HG03520 (cell line): ENCODE results near the gene HERPUD2.

Experiments used
- ATAC-seq: cut with Tn5 transposase; IDR thresholded peaks from one replicate; pipeline ENCODE4 v1.9.1; 2021; ENCODE audit warnings: mild to moderate bottlenecking, moderate library complexity; ENCODE audit not compliant: unreplicated experiment

HERPUD2 gene

GRCh38 chr7:35694784-35695472, at the start of gene HERPUD2:
Gene HERPUD2 (minus strand): TSS chr7:35695135. CDS start chr7:35694330, 805 bp downstream.
- ATAC-seq, result peak; percentile 85

- ATAC-seq, result no peak
These were observed 44.0 kb upstream of the HERPUD2 start for GRCh38 chr7:35738889-35739288.

GRCh38 chr7:35736725-35737124, 41.8 kb upstream of the HERPUD2 start:
- ATAC-seq, result no peak

GRCh38 chr7:35735396-35735795, 40.5 kb upstream of the HERPUD2 start:
- ATAC-seq, result no peak

- no peak for ATAC-seq
These were observed 39.1 kb upstream of the HERPUD2 start for GRCh38 chr7:35734001-35734483.

GRCh38 chr7:35731349-35731748, 36.4 kb upstream of the HERPUD2 start:
- ATAC-seq, result no peak

GRCh38 chr7:35729061-35729783, 34.3 kb upstream of the HERPUD2 start:
- ATAC-seq, result peak; percentile 40

GRCh38 chr7:35728412-35729060, 33.6 kb upstream of the HERPUD2 start:
- no peak for ATAC-seq

- no peak for ATAC-seq
These were observed 32.6 kb upstream of the HERPUD2 start for GRCh38 chr7:35727571-35727970.

- no peak for ATAC-seq
These were observed 31.7 kb upstream of the HERPUD2 start for GRCh38 chr7:35726654-35727053.

GRCh38 chr7:35725280-35725680, 30.3 kb upstream of the HERPUD2 start:
- peak; percentile 42 for ATAC-seq

- ATAC-seq, result no peak
These were observed 28.1 kb upstream of the HERPUD2 start for GRCh38 chr7:35723011-35723410.

GRCh38 chr7:35722054-35722849, 27.3 kb upstream of the HERPUD2 start:
- ATAC-seq, result peak; percentile 36

- no peak for ATAC-seq
These were observed 26.4 kb upstream of the HERPUD2 start for GRCh38 chr7:35721288-35721687.

- no peak for ATAC-seq
These were observed 25.9 kb upstream of the HERPUD2 start for GRCh38 chr7:35720849-35721248.

- no peak for ATAC-seq
These were observed 25.1 kb upstream of the HERPUD2 start for GRCh38 chr7:35720032-35720431.

- no peak for ATAC-seq
These were observed 23.1 kb upstream of the HERPUD2 start for GRCh38 chr7:35718047-35718446.

- no peak for ATAC-seq
These were observed 22.6 kb upstream of the HERPUD2 start for GRCh38 chr7:35717516-35717915.

GRCh38 chr7:35717013-35717412, 22.1 kb upstream of the HERPUD2 start:
- no peak for ATAC-seq

- ATAC-seq, result no peak
These were observed 21.3 kb upstream of the HERPUD2 start for GRCh38 chr7:35716038-35716803.
